ENCODE data around the gene TACC2.

The TACC2 gene

GRCh38 chr10:122254831-122255230 is 265.9 kb downstream of the TACC2 start:
- no peak for DNase-seq

DNA sequence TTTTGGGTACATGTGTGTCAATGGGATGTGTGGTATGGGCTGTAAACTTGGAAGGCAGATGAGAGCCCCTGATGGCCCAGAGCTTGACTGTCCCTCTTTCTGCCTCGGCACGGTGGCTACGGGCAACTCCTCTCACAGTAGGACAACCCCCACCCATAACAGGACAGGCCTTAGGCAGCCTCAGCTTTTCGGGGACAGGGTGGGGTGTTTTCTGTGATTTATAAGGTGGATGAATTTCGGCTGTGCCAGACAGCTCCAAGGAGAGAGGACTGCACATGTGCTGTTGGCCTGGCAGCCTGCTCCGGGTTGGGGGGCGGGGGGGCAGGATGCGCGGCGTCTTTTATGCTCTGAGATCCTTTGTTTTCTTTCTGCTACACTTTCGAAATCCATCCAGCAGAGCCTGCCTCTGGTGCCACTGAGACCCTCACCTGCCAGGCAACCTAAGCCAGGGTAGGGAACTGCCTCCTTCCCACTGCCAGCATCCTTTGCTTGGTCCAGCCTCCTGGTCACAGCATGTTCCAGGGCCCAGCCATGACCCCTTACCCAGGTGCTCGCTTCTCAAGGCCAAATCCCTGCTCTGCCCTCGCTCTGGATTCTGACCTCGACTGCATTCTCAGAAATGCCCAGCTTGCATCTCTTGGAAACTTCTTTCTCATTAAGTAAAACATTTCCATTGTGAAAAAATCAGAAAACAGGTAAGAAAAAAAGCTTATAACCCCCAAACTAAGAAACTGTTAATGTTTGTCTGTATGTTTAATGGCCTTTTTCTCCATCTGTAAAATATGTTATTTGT is 266.7 kb downstream of the TACC2 start:
- no peak for DNase-seq

- DNase-seq: no peak
These were observed 268.1 kb downstream of the TACC2 start for GRCh38 chr10:122257041-122257440.

- no peak for DNase-seq
These were observed 269.4 kb downstream of the TACC2 start for GRCh38 chr10:122258136-122259074.

DNA sequence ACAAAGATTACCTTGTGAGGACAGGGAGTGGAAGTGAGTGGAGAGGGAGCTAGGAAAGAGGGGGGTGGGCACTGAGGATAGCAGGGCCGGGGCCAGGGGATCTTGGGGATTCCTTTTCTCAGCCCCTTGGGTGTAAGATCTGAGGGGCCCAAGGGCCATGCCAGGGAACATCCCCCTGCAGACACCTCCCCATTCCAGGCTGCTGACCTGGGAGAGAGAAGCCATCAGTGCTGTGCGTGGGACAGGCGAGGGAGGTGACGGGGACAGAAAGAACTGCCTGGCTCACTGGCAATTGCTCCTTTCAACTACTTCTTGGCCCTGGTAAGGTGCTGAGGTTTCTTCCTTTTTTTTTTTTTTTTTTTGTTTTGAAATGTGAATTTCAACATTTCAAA is 270.1 kb downstream of the TACC2 start:
- no peak for DNase-seq

GRCh38 chr10:122261584-122261983 is 272.6 kb downstream of the TACC2 start:
- no peak for DNase-seq

DNA sequence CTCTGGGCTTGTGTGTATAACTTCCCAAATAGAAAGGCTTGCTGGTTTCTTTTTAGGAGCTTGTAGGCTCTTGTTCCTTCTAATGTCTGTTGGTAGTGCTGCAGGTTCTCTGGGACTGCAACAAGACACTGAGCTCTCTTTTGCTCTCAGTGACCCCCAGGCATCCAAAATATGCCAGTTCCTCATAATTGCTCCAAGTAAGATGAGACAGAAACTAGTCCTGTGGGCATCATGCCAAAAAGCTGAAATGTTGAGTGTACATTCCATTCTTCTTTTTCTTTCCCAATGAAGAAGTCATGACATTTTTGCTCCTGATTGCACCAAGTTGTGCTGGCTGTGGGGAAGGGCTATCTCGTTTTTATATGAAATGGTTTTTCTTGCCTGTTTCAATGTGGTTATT is 275.0 kb downstream of the TACC2 start:
- DNase-seq: no peak

GRCh38 chr10:122264436-122264835 is 275.5 kb downstream of the TACC2 start:
- no peak for DNase-seq

- DNase-seq: no peak
These were observed 276.0 kb downstream of the TACC2 start for GRCh38 chr10:122264931-122265330.

DNA sequence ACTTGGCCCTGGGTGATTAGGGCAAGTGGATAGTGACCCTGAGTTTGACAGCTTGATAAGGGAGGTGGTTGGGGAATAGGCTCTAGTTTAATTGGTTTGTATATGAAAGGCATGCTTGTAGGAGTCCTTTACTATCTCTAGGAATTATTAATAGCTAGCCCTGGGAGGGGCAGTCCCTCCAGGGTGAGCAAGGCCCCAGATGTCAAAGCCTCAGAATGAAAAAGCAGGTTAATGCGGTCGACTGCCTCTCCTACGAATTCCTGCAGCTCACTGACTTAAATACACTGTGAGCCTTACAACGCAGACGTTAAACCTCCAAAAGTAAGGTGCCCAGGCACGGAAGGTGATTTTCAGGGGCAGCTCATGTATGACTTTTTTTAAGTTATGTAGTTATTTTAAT is 276.9 kb downstream of the TACC2 start:
- DNase-seq: no peak

GRCh38 chr10:122267849-122268737 is 279.1 kb downstream of the TACC2 start:
- DNase-seq: no peak

GRCh38 chr10:122269059-122269687 is 280.2 kb downstream of the TACC2 start:
- no peak for DNase-seq

GRCh38 chr10:122271076-122271475 is 282.1 kb downstream of the TACC2 start, which contains the start of gene BTBD16:
BTBD16 (plus strand) TSS chr10:122271296; CDS start chr10:122275082, 3,786 bp downstream.
- DNase-seq: no peak

DNA sequence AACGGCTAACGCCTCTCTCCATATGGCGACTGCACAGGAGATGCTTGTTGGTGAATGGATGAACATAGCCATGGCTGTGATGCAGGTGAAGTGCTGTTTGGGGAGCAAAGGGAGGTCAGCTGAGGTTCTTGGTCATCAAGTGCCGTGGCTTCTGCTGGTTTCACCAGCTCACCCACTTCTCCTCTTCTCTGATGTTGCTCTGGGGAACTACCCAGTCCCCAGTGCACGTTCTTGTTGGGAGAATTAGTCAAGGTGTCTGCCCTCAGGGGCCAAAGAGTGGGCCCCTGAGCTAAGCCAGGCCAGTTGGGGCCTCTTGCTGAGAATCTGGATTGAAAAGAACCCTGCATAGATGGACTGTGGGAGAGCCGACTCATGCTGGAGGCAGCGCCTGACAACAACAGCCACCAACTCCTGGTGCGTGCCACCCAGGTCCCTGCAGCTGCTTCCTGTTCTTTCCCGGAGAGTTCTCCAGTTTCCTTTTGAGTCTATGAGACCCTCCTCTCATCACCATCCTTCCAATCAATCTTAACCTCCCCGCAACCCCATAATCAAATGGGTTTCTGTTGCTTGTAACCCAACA is 285.1 kb downstream of the TACC2 start:
- no peak for DNase-seq

DNA sequence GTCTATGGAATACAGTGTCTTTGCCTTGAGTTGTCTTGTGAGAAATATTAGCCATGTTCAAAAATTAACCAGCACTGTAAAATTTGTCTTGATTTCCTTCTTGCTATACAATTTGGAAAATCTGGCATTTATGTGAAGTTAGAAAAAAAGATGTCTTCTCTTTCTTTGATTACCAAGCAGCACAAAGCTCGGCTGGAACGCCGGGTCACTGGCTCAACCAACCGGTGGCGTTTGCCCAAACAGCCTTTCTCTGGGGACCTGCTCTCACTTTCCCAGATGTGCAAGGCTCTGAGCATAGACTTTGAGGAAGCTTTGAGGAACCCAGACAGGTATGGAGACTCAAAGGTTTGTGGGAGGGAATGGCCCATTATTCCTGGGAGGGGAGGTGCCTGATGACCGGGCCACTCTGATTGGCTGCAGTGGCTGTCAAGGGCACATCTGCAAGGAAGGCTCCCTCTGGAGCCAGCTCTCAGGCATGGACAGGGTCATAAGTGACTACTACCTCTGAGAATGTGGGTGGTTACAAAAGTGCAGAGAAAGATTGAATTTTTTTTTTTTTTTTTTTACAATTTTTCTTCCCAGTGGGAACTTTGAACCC is 287.7 kb downstream of the TACC2 start:
- no peak for DNase-seq

DNA sequence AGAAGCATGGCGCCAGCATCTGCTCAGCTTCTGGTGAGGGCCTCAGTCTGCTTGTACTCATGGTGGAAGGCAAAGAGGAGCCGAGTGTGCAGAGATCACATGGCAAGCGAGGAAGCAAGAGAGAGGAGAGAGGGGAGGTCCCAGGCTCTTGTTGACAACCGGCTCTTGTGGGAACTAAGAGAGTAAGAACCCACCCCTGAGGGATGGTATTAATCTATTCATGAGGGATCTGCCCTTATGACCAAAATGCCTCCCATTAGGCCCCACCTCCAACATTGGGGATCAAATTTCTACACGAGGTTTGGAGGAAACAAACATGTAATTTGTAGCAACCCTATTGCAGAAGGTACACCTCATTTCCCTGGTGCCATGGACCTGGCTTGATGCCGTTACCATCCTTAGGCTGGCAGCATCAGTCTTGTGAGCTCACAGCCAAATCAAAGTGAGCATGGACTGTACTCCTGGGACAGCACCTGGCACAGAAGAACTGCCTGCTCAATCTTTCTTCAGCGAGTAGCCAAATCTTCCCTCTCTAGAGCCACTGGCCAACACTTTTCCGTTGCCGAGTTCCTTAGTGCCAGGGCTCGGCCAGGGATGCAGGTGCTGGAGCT is 288.7 kb downstream of the TACC2 start:
- no peak for DNase-seq

DNA sequence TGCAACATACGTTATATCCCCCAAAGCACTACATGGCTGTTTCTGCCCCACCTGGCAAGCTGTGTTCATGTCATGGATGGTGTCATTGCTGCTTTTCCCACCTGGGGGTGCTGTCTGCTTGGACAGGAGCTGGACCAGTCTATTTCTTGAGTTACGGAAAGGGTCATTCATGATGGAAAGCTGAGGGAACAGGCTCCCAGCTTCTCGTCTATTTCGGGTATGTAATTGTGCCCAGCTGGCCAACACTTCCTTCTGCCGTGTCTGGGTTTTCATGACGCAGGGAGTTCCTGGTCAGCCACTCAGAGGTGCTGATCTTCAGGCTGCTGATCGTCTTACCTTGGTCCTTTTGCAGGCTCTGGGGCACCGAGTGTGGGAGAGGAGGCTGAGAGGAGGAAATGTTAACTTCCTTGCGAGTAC is 290.8 kb downstream of the TACC2 start:
- no peak for DNase-seq

DNA sequence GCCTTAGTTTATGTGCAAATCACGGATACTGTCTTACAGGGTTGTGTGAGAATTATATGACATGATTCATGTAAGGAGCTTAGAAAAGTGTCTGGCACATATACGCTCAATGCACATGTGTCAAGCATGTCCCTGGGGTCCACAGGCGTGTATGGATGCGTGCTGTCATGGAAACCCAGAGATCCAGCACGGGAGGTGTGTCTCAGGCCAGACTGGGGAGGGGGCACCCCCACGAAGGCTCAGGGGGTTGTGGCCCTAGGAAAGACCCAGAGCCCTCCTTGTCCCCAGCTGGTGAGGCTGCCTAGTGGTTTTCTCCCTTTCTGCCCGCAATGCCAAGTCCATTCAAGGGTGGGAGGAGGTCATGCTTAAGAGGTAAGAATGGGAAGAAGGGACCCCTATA is 291.2 kb downstream of the TACC2 start:
- no peak for DNase-seq

- DNase-seq: no peak
These were observed 292.2 kb downstream of the TACC2 start for GRCh38 chr10:122281018-122281626.

DNA sequence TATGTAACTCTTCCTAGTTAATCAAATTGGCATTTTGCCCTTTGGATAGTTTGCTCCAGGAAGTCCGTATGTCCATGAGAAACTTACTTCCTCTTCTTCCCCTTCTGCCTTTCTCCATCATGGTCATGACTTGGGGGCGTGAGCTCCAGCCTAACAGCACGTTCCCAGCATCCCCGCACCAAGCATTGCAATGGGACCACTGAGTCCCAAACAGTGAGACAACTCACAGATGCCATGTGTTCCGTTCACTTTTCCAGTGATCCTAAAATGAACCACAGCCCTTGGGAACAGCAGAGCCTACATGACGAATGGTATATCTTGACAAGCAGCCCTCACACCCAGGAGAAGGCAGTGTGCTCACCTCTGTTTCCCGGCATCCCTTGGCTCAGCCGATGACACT is 292.8 kb downstream of the TACC2 start:
- DNase-seq: no peak

DNA sequence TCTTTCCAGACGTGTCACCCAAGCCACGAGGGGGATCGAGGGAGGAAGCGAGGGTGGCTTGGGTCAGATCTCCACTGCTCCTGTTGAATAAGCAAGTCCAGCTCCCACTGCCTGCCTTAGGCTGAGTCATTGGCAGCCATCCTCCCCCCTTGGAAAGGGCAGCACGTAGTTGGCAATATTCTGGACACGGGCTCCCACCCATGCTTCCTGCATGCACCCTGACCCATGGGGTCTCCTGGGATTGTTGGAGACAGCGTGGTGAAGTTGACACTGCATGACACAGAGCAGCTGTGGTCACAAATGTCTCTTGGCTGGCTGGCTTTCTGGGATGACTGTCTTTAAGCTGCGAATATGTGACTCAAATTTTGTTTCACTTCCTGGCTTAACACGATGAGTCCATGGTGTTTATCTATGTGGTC is 293.3 kb downstream of the TACC2 start:
- DNase-seq: no peak

Measured in activated CD4-positive, alpha-beta T cell treated with anti-CD3 and anti-CD28 coated beads for 1 hour (primary cell).